Measurements from ENCODE around the gene ZNF841. TPM values are rescaled to one million over a fixed set of nuclear protein-coding genes. Genes with fewer than 3 reads are reported as not detected.

The ZNF841 gene
- total and polyA plus RNA-seq, 2 of the 13 experiments (the other 11 are each of a cell fraction or from before 2014, with no cell fraction given): 6.2 to 14.2 TPM

GRCh38 chr19:52142001-52142595 lies 46.5 kb upstream of the ZNF841 start:
- Histone ChIP-seq H3K79me2 (ENCODE audit: insufficient read depth, low read length) (peaks cover 13% of the 10 kb centered on the region), H3K4me1 (ENCODE audit: insufficient read depth, low read length) (peaks cover 25% of the 10 kb centered on the region), H3K4me3 (replicated peaks in 1 of 3; ENCODE audit: insufficient read depth in 1 of 3, low read depth in 2 of 3, low read length in 3 of 3) (no peak overlapping the region), H3K9me3 (ENCODE audit: low read length) (peaks cover 38% of the 10 kb centered on the region), H3K27ac (ENCODE audit: extremely low read length, insufficient read depth, low read length) (no peak overlapping the region), H3K27me3 (ENCODE audit: control insufficient read depth in 1 of 2, insufficient read depth in 2 of 2, low read length in 2 of 2) (no peaks in the 10 kb centered on the region; a peak in 2 of 5 replicates), H4K20me1 (ENCODE audit: insufficient read depth, low read length) (no peaks in the 10 kb centered on the region), H3K4me2 (ENCODE audit: low read depth, low read length) (no peak overlapping the region), H2AFZ (ENCODE audit: low read length) (no peak overlapping the region), H3K9ac (ENCODE audit: insufficient read depth, low read depth, low read length) (no peak overlapping the region), H3K36me3 (replicated peaks in 1 of 2; ENCODE audit: control insufficient read depth in 1 of 2, insufficient read depth in 2 of 2, low read length in 2 of 2) (no peaks in the 10 kb centered on the region)
- FAIRE-seq: no peak
- TF ChIP-seq, protein P1, sequence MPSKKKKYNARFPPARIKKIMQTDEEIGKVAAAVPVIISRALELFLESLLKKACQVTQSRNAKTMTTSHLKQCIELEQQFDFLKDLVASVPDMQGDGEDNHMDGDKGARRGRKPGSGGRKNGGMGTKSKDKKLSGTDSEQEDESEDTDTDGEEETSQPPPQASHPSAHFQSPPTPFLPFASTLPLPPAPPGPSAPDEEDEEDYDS (CRISPR knock-in tag; IDR thresholded peaks at IDR 0.05): no peak
- TF ChIP-seq, protein P2, sequence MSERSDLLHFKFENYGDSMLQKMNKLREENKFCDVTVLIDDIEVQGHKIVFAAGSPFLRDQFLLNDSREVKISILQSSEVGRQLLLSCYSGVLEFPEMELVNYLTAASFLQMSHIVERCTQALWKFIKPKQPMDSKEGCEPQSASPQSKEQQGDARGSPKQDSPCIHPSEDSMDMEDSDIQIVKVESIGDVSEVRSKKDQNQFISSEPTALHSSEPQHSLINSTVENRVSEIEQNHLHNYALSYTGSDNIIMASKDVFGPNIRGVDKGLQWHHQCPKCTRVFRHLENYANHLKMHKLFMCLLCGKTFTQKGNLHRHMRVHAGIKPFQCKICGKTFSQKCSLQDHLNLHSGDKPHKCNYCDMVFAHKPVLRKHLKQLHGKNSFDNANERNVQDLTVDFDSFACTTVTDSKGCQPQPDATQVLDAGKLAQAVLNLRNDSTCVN (CRISPR knock-in tag; IDR thresholded peaks at IDR 0.05; ENCODE audit: borderline replicate concordance): no peak
- no peak for TF ChIP-seq ZFP36 (IDR thresholded peaks at IDR 0.05; ENCODE audit: borderline replicate concordance, low read depth, low read length, partially characterized antibody)
- no peak for TF ChIP-seq YEATS2 (CRISPR knock-in tag; IDR thresholded peaks at IDR 0.05; ENCODE audit: borderline replicate concordance)
- no peak for TF ChIP-seq ZNF468 (CRISPR knock-in tag; IDR thresholded peaks at IDR 0.05)
- TF ChIP-seq KDM5A (IDR thresholded peaks at IDR 0.05; ENCODE audit: borderline replicate concordance, low read length): no peak
- TF ChIP-seq, protein P3, sequence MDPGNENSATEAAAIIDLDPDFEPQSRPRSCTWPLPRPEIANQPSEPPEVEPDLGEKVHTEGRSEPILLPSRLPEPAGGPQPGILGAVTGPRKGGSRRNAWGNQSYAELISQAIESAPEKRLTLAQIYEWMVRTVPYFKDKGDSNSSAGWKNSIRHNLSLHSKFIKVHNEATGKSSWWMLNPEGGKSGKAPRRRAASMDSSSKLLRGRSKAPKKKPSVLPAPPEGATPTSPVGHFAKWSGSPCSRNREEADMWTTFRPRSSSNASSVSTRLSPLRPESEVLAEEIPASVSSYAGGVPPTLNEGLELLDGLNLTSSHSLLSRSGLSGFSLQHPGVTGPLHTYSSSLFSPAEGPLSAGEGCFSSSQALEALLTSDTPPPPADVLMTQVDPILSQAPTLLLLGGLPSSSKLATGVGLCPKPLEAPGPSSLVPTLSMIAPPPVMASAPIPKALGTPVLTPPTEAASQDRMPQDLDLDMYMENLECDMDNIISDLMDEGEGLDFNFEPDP (CRISPR knock-in tag; conservative IDR thresholded peaks at IDR 0.05): no peak
- TF ChIP-seq ZNF674 (CRISPR knock-in tag; IDR thresholded peaks at IDR 0.05; ENCODE audit: low read depth): no peak
- intact Hi-C loops (cut with micrococcal nuclease; ENCODE audit: unreplicated experiment): no loop called here
- in situ Hi-C loops (cut with HindIII; ENCODE audit: extremely low pct_ligation_motif_present, low pct_unique_long_range_greater_than_20kb): no loop called here
- ChIA-PET CTCF (ENCODE audit: low intra/inter-chr PET ratio, low total read pairs) (no interaction called here), POLR2A (no interaction called here)
- ATAC-seq: no peak
- 12% methylated on average over 3 of the region's 3 CpGs for WGBS (ENCODE audit: low lambda C conversion rate)
- no peak for DNase-seq (ENCODE audit: low spot score)
- BruUV-seq (replicated peaks): no TSS peak

All from HepG2 (cell line).